ENCODE results near the gene RARG. TPM values are rescaled to one million over a fixed set of nuclear protein-coding genes. Genes with fewer than 3 reads are reported as not detected.

RARG gene
- polyA plus RNA-seq, 1 donor (not counting 4 experiments of a cell fraction or from before 2014, with no cell fraction given), result 26.4 TPM

GRCh38 chr12:53259891-53260290, 27.9 kb upstream of the RARG start:
- TF ChIP-seq CTCF (optimal IDR thresholded peaks at IDR 0.05 in 1 of 3, IDR thresholded peaks at IDR 0.05 in 1 of 3, conservative IDR thresholded peaks at IDR 0.05 in 1 of 3; ENCODE audit: extremely low read depth in 1 of 3, insufficient read depth in 2 of 3, low read length in 3 of 3) (no peak), EZH2 (IDR thresholded peaks at IDR 0.05; ENCODE audit: low read length) (no peak)
- Histone ChIP-seq H3K27me3 (ENCODE audit: control insufficient read depth, extremely low read depth, insufficient read depth, low read length) (no peaks in the 10 kb centered on the region), H3K79me2 (ENCODE audit: control insufficient read depth, insufficient read depth, low read length) (no peaks in the 10 kb centered on the region), H3K27ac (ENCODE audit: control insufficient read depth, insufficient read depth, low read length) (no peak overlapping the region), H3K9me3 (ENCODE audit: control insufficient read depth, low read depth, low read length) (no peaks in the 10 kb centered on the region), H3K9ac (ENCODE audit: control insufficient read depth, extremely low read depth, insufficient read depth, low read length) (no peak overlapping the region), H3K4me1 (ENCODE audit: control insufficient read depth, extremely low read depth, insufficient read depth, low read length) (peaks cover 2% of the 10 kb centered on the region), H2AFZ (ENCODE audit: control insufficient read depth, low read length) (no peak overlapping the region), H3K9me1 (ENCODE audit: control insufficient read depth, extremely low read depth, insufficient read depth, low read length) (no peaks in the 10 kb centered on the region), H3K36me3 (ENCODE audit: control insufficient read depth in 2 of 2, extremely low read depth in 1 of 2, insufficient read depth in 2 of 2, low read length in 2 of 2) (peaks cover 0 to 6% of the 10 kb centered on the region in 2 experiments), H3K4me3 (ENCODE audit: control insufficient read depth in 2 of 3, extremely low read depth in 1 of 3, insufficient read depth in 2 of 3, low read depth in 1 of 3, low read length in 3 of 3) (no peak overlapping the region), H3K4me2 (ENCODE audit: control insufficient read depth, extremely low read depth, insufficient read depth, low read depth, low read length) (no peak overlapping the region), H4K20me1 (ENCODE audit: control insufficient read depth, extremely low read depth, insufficient read depth, low read length) (no peaks in the 10 kb centered on the region)
- FAIRE-seq, result no peak
- dilution Hi-C loops (cut with MboI; ENCODE audit: extremely low pct_ligation_motif_present, low sequenced_read_pairs), result no loop called here
- DNase-seq (ENCODE audit: low read depth, low spot score), result no peak

- TF ChIP-seq EZH2 (IDR thresholded peaks at IDR 0.05; ENCODE audit: low read length), result no peak
- TF ChIP-seq CTCF (optimal IDR thresholded peaks at IDR 0.05 in 1 of 3, IDR thresholded peaks at IDR 0.05 in 1 of 3, conservative IDR thresholded peaks at IDR 0.05 in 1 of 3; ENCODE audit: extremely low read depth in 1 of 3, insufficient read depth in 2 of 3, low read length in 3 of 3), result no peak
- no peak overlapping the region for H3K4me2 ChIP-seq (ENCODE audit: control insufficient read depth, extremely low read depth, insufficient read depth, low read depth, low read length)
- no peak overlapping the region for H3K27ac ChIP-seq (ENCODE audit: control insufficient read depth, insufficient read depth, low read length)
- no peak overlapping the region for H3K9ac ChIP-seq (ENCODE audit: control insufficient read depth, extremely low read depth, insufficient read depth, low read length)
- no peak overlapping the region for H3K4me3 ChIP-seq (ENCODE audit: control insufficient read depth in 2 of 3, extremely low read depth in 1 of 3, insufficient read depth in 2 of 3, low read depth in 1 of 3, low read length in 3 of 3)
- H3K9me1 ChIP-seq (ENCODE audit: control insufficient read depth, extremely low read depth, insufficient read depth, low read length), result no peaks in the 10 kb centered on the region
- no peak for FAIRE-seq
- no peaks in the 10 kb centered on the region for H3K79me2 ChIP-seq (ENCODE audit: control insufficient read depth, insufficient read depth, low read length)
- peaks cover 3 to 13% of the 10 kb centered on the region in 2 experiments for H3K36me3 ChIP-seq (ENCODE audit: control insufficient read depth in 2 of 2, extremely low read depth in 1 of 2, insufficient read depth in 2 of 2, low read length in 2 of 2)
- no peaks in the 10 kb centered on the region for H4K20me1 ChIP-seq (ENCODE audit: control insufficient read depth, extremely low read depth, insufficient read depth, low read length)
- dilution Hi-C loops (cut with MboI; ENCODE audit: extremely low pct_ligation_motif_present, low sequenced_read_pairs), result no loop called here
- no peak for DNase-seq (ENCODE audit: low read depth, low spot score)
- no peaks in the 10 kb centered on the region for H3K9me3 ChIP-seq (ENCODE audit: control insufficient read depth, low read depth, low read length)
- H3K4me1 ChIP-seq (ENCODE audit: control insufficient read depth, extremely low read depth, insufficient read depth, low read length), result peaks cover 2% of the 10 kb centered on the region
- H2AFZ ChIP-seq (ENCODE audit: control insufficient read depth, low read length), result no peak overlapping the region
- no peaks in the 10 kb centered on the region for H3K27me3 ChIP-seq (ENCODE audit: control insufficient read depth, extremely low read depth, insufficient read depth, low read length)
Observed at GRCh38 chr12:53258541-53259539, 26.8 kb upstream of the RARG start.
